Suprapubic skin (tissue), 4 donors: ENCODE data around the gene ERBB4. TPM values are rescaled to one million over a fixed set of nuclear protein-coding genes. Genes with fewer than 3 reads are reported as not detected.

ENCODE experiments used
- DNase-seq, 2 donors: peaks; one replicate each; pipeline ENCODE4 v3.0.0-alpha.2; 2019; ENCODE audit warnings: low spot score in 2 of 2
- H3K27ac ChIP-seq: fragments of 200-600 bp; sonication (generic); one replicate; pipeline ENCODE4 v1.5.1; 2019
- H3K27me3 ChIP-seq: fragments of 200-600 bp; sonication (generic); one replicate; pipeline ENCODE4 v1.5.1; 2019
- H3K36me3 ChIP-seq: fragments of 200-600 bp; sonication (generic); one replicate; pipeline ENCODE4 v1.5.1; 2019
- H3K4me1 ChIP-seq: fragments of 200-600 bp; sonication (generic); one replicate; pipeline ENCODE4 v1.5.1; 2019
- H3K4me3 ChIP-seq: fragments of 200-600 bp; sonication (generic); one replicate; pipeline ENCODE4 v1.5.1; 2019; ENCODE audit warnings: mild to moderate bottlenecking
- H3K9me3 ChIP-seq: fragments of 200-600 bp; sonication (generic); one replicate; pipeline ENCODE4 v1.5.1; 2019
- CTCF ChIP-seq, 2 donors: fragments of 200-600 bp in 1 of 2; fragments of 450-650 bp in 1 of 2; sonication (generic) in 1 of 2; IDR thresholded peaks; one replicate each; pipeline ENCODE4 v1.5.1; 2016 to 2019; ENCODE audit warnings: antibody characterized with exemption in 2 of 2, mild to moderate bottlenecking in 1 of 2, moderate library complexity in 1 of 2
- EP300 ChIP-seq: sonication (generic); formaldehyde crosslinking; IDR thresholded peaks from one replicate; pipeline ENCODE4 v1.6.1; 2017; ENCODE audit warnings: antibody characterized with exemption
- POLR2A ChIP-seq, 2 donors: fragments of 450-650 bp; IDR thresholded peaks; one replicate each; pipeline ENCODE4 v1.6.1; 2017; ENCODE audit warnings: antibody characterized with exemption in 2 of 2, mild to moderate bottlenecking in 2 of 2, moderate library complexity in 2 of 2
- POLR2AphosphoS5 ChIP-seq, 3 donors: sonication (generic); formaldehyde crosslinking; IDR thresholded peaks; one replicate each; pipeline ENCODE4 v1.6.1; 2017; ENCODE audit warnings: antibody characterized with exemption in 3 of 3
- WGBS: methylation state at CpG from one replicate; pipeline ENCODE4 v1.1.5; 2018; 5-methylcytosine and 5-hydroxymethylcytosine counted together
- total RNA-seq, 4 donors: library from RNA; depleted of rRNA; stranded (reverse); fragments of >200 nt; gene quantifications; one replicate each; pipeline ENCODE4 v1.1.0, GENCODE V29; 2016

ERBB4 gene
- total RNA-seq, 4 donors from 2014 or later, result 0.95 to 6.4 (median 1.5) TPM

GRCh38 chr2:211957799-211958198 lies 580.8 kb downstream of the ERBB4 start:
- Histone ChIP-seq H3K27me3 (no peaks in the 10 kb centered on the region), H3K9me3 (no peaks in the 10 kb centered on the region), H3K4me1 (no peaks in the 10 kb centered on the region), H3K36me3 (no peaks in the 10 kb centered on the region), H3K4me3 (no peak overlapping the region), H3K27ac (no peak overlapping the region)
- TF ChIP-seq POLR2AphosphoS5 (IDR thresholded peaks at IDR 0.05), result no peak
- no peak for TF ChIP-seq POLR2A (IDR thresholded peaks at IDR 0.05)
- no peak for TF ChIP-seq EP300
- TF ChIP-seq CTCF (IDR thresholded peaks at IDR 0.05), result no peak
- DNase-seq, result no peak
- 58% methylated on average over 1 of the region's 1 CpG for WGBS

- no peaks in the 10 kb centered on the region for H3K36me3 ChIP-seq
- no peaks in the 10 kb centered on the region for H3K4me1 ChIP-seq
- TF ChIP-seq CTCF (IDR thresholded peaks at IDR 0.05), result no peak
- TF ChIP-seq EP300, result no peak
- TF ChIP-seq POLR2AphosphoS5 (IDR thresholded peaks at IDR 0.05), result no peak
- TF ChIP-seq POLR2A (IDR thresholded peaks at IDR 0.05), result no peak
- no peak overlapping the region for H3K4me3 ChIP-seq
- H3K27ac ChIP-seq, result no peak overlapping the region
- WGBS, result 86% methylated on average over 1 of the region's 1 CpG
- H3K27me3 ChIP-seq, result no peaks in the 10 kb centered on the region
- no peaks in the 10 kb centered on the region for H3K9me3 ChIP-seq
- DNase-seq, result no peak
Measured at GRCh38 chr2:211955648-211956047, 583.0 kb downstream of the ERBB4 start.

- TF ChIP-seq POLR2AphosphoS5 (IDR thresholded peaks at IDR 0.05) (no peak), EP300 (no peak), POLR2A (IDR thresholded peaks at IDR 0.05) (no peak), CTCF (IDR thresholded peaks at IDR 0.05) (no peak)
- Histone ChIP-seq H3K27ac (no peak overlapping the region), H3K4me1 (no peaks in the 10 kb centered on the region), H3K36me3 (no peaks in the 10 kb centered on the region), H3K27me3 (no peaks in the 10 kb centered on the region), H3K4me3 (no peak overlapping the region), H3K9me3 (no peaks in the 10 kb centered on the region)
- no peak for DNase-seq
- 84% methylated on average over 2 of the region's 2 CpGs for WGBS
Measured at GRCh38 chr2:211948932-211949331, 589.7 kb downstream of the ERBB4 start.

GRCh38 chr2:211946960-211947359 lies 591.6 kb downstream of the ERBB4 start:
- H3K27me3 ChIP-seq, result no peaks in the 10 kb centered on the region
- no peak for DNase-seq
- no peak overlapping the region for H3K4me3 ChIP-seq
- H3K9me3 ChIP-seq, result no peaks in the 10 kb centered on the region
- TF ChIP-seq POLR2A (IDR thresholded peaks at IDR 0.05) (no peak), CTCF (IDR thresholded peaks at IDR 0.05) (no peak), POLR2AphosphoS5 (IDR thresholded peaks at IDR 0.05) (no peak), EP300 (no peak)
- H3K4me1 ChIP-seq, result no peaks in the 10 kb centered on the region
- WGBS, result 0% methylated on average over 1 of the region's 1 CpG
- H3K27ac ChIP-seq, result no peak overlapping the region
- H3K36me3 ChIP-seq, result no peaks in the 10 kb centered on the region

- Histone ChIP-seq H3K4me1 (no peaks in the 10 kb centered on the region), H3K36me3 (no peaks in the 10 kb centered on the region), H3K27me3 (no peaks in the 10 kb centered on the region), H3K9me3 (no peaks in the 10 kb centered on the region), H3K4me3 (no peak overlapping the region), H3K27ac (no peak overlapping the region)
- 54% methylated on average over 1 of the region's 1 CpG for WGBS
- no peak for DNase-seq
- TF ChIP-seq POLR2AphosphoS5 (IDR thresholded peaks at IDR 0.05), result no peak
- no peak for TF ChIP-seq CTCF (IDR thresholded peaks at IDR 0.05)
- TF ChIP-seq POLR2A (IDR thresholded peaks at IDR 0.05), result no peak
- TF ChIP-seq EP300, result no peak
Measured at GRCh38 chr2:211944572-211944971, 594.0 kb downstream of the ERBB4 start.
